Tibial nerve (tissue), 4 donors: ENCODE data around the gene CLCN7. TPM values are rescaled to one million over a fixed set of nuclear protein-coding genes. Genes with fewer than 3 reads are reported as not detected.

Source experiments
- DNase-seq, 2 donors: peaks; one replicate each; pipeline ENCODE4 v3.0.0-alpha.2; 2019; ENCODE audit warnings: low spot score in 2 of 2
- H3K27ac ChIP-seq, 4 donors: fragments of 200-600 bp; sonication (generic) in 3 of 4; one replicate each; pipeline ENCODE4 v1.5.1; 2017 to 2019; ENCODE audit warnings: mild to moderate bottlenecking in 1 of 4
- H3K27me3 ChIP-seq, 2 donors: fragments of 200-600 bp; sonication (generic) in 1 of 2; one replicate each; pipeline versions ENCODE4 v1.5.1 to v1.6.0; 2017 to 2019
- H3K36me3 ChIP-seq, 3 donors: fragments of 200-600 bp; sonication (generic); one replicate each; pipeline ENCODE4 v1.5.1; 2018 to 2019
- H3K4me1 ChIP-seq, 4 donors: fragments of 200-600 bp; sonication (generic) in 3 of 4; one replicate each; pipeline ENCODE4 v1.5.1; 2017 to 2019
- H3K4me3 ChIP-seq, 4 donors: fragments of 200-600 bp; sonication (generic) in 3 of 4; one replicate each; pipeline ENCODE4 v1.5.1; 2017 to 2019; ENCODE audit warnings: mild to moderate bottlenecking in 1 of 4, moderate library complexity in 1 of 4
- H3K9me3 ChIP-seq, 4 donors: fragments of 200-600 bp; sonication (generic) in 3 of 4; one replicate each; pipeline ENCODE4 v1.5.1; 2017 to 2019
- CTCF ChIP-seq, 5 experiments: fragments of 200-600 bp in 3 of 5; fragments of 450-650 bp in 2 of 5; sonication (generic) in 3 of 5; IDR thresholded peaks; one replicate each; pipeline ENCODE4 v1.5.1; 2016 to 2019; ENCODE audit warnings: antibody characterized with exemption in 5 of 5, mild to moderate bottlenecking in 3 of 5, moderate library complexity in 2 of 5
- EP300 ChIP-seq, 2 donors: sonication (generic); formaldehyde crosslinking; IDR thresholded peaks; one replicate each; pipeline ENCODE4 v1.6.1; 2017; ENCODE audit warnings: antibody characterized with exemption in 2 of 2, mild to moderate bottlenecking in 1 of 2
- POLR2A ChIP-seq, 2 donors: fragments of 450-650 bp; IDR thresholded peaks; one replicate each; pipeline ENCODE4 v1.6.1; 2017; ENCODE audit warnings: antibody characterized with exemption in 2 of 2, mild to moderate bottlenecking in 2 of 2, moderate library complexity in 2 of 2
- WGBS, 2 donors: methylation state at CpG; one replicate each; pipeline ENCODE4 v1.1.5; 2018; 5-methylcytosine and 5-hydroxymethylcytosine counted together
- total RNA-seq, 4 donors: library from RNA; depleted of rRNA; stranded (reverse); fragments of >200 nt; gene quantifications; one replicate each; pipeline ENCODE4 v1.1.0, GENCODE V29; 2016

The CLCN7 gene
- total RNA-seq, 4 donors from 2014 or later, result 38.7 to 136 (median 73.1) TPM

GRCh38 chr16:1420111-1420539 lies 54.7 kb downstream of the CLCN7 start:
- Histone ChIP-seq H3K27ac (peak overlapping the region in 3 of 4 donors; percentile 83 to 94 (median 92)), H3K36me3 (peaks cover 0 to 13% (median 0%) of the 10 kb centered on the region in 3 donors), H3K9me3 (no peaks in the 10 kb centered on the region), H3K27me3 (no peaks in the 10 kb centered on the region), H3K4me1 (peaks cover 0 to 41% (median 10%) of the 10 kb centered on the region in 4 donors), H3K4me3 (peak overlapping the region; percentile 53 to 95 (median 80))
- no peak for DNase-seq
- WGBS, 2 donors, result 2% methylated on average over 17 to 22 of the region's 22 CpGs
- TF ChIP-seq EP300 (IDR thresholded peaks at IDR 0.05), result no peak
- no peak for TF ChIP-seq POLR2A (IDR thresholded peaks at IDR 0.05)
- TF ChIP-seq CTCF (IDR thresholded peaks at IDR 0.05), result no peak

DNA sequence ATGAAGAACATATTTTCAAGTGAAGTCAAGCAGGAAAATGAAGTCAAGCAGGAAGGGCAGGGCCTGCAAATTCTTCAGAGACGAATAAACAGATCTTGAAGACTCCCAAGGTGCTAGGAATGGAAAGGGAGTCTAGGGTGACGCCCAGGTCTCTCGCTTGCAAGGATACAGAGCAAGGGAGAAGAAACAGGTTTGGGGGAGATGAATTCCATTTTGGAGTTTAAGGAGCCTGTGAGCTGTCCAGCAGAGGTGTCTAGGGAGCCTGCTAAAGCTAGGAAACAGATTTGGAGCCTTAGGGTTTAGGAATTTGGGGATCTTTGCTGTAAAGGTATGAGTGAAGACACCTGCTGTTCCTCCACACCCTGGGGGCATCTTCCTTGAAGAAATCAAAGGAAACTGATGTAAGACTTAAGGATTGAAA lies 58.3 kb downstream of the CLCN7 start:
- Histone ChIP-seq H3K27ac (no peak overlapping the region), H3K36me3 (peaks cover 0 to 28% (median 0%) of the 10 kb centered on the region in 3 donors), H3K4me3 (no peak overlapping the region), H3K27me3 (no peaks in the 10 kb centered on the region), H3K9me3 (no peaks in the 10 kb centered on the region), H3K4me1 (peaks cover 0 to 67% (median 12%) of the 10 kb centered on the region in 4 donors)
- WGBS, 2 donors, result 65 to 80% methylated on average over 3 of the region's 3 CpGs
- no peak for DNase-seq
- TF ChIP-seq EP300 (IDR thresholded peaks at IDR 0.05) (no peak), CTCF (IDR thresholded peaks at IDR 0.05) (no peak), POLR2A (IDR thresholded peaks at IDR 0.05) (no peak)

GRCh38 chr16:1414532-1415260 lies 60.1 kb downstream of the CLCN7 start, which contains the start of gene UNKL:
Gene UNKL, minus strand, starts transcription at chr16:1414704. Its CDS starts 13 bp downstream, at chr16:1414691.
- Histone ChIP-seq H3K27me3 (no peaks in the 10 kb centered on the region), H3K27ac (peak within 1 kb of the TSS; percentile 70 to 95 (median 94)), H3K4me1 (peaks cover 0 to 61% (median 6%) of the 10 kb centered on the region in 4 donors), H3K36me3 (peaks cover 0 to 45% (median 0%) of the 10 kb centered on the region in 3 donors), H3K4me3 (peak within 1 kb of the TSS; percentile 86 to 97 (median 92)), H3K9me3 (no peaks in the 10 kb centered on the region)
- TF ChIP-seq POLR2A (IDR thresholded peaks at IDR 0.05) (peak in 1 of 2 donors; percentile 32), EP300 (IDR thresholded peaks at IDR 0.05) (no peak), CTCF (IDR thresholded peaks at IDR 0.05) (no peak)
- DNase-seq, result peak; percentile 47 to 48
- 4 to 7% methylated on average over 6 to 15 of the region's 72 CpGs for WGBS, 2 donors

GRCh38 chr16:1413684-1414531 lies 60.9 kb downstream of the CLCN7 start:
- Histone ChIP-seq H3K27me3 (no peaks in the 10 kb centered on the region), H3K4me1 (peaks cover 0 to 63% (median 3%) of the 10 kb centered on the region in 4 donors), H3K27ac (peak overlapping the region; percentile 70 to 95 (median 91)), H3K9me3 (no peaks in the 10 kb centered on the region), H3K4me3 (peak overlapping the region; percentile 86 to 97 (median 92)), H3K36me3 (peaks cover 0 to 48% (median 0%) of the 10 kb centered on the region in 3 donors)
- peak in 1 of 2 donors; percentile 20 for DNase-seq
- 6 to 21% methylated on average over 7 to 26 of the region's 85 CpGs for WGBS, 2 donors
- no peak for TF ChIP-seq EP300 (IDR thresholded peaks at IDR 0.05)
- no peak for TF ChIP-seq POLR2A (IDR thresholded peaks at IDR 0.05)
- peak; percentile 47 to 60 (median 57) for TF ChIP-seq CTCF (IDR thresholded peaks at IDR 0.05)
